Loucy (cell line): ENCODE results near the gene WFDC2.

ENCODE experiments used
- H2AFZ ChIP-seq: fragments of 200-600 bp; sonication (generic); 2 replicates; pipeline ENCODE4 v1.6.0; 2016; ENCODE audit warnings: antibody characterized with exemption, mild to moderate bottlenecking, low read length, moderate library complexity
- H3F3A ChIP-seq: fragments of 200-600 bp; 2 replicates; pipeline ENCODE4 v1.6.0; 2016; ENCODE audit warnings: antibody characterized with exemption, low read depth, mild to moderate bottlenecking
- H3K27me3 ChIP-seq: fragments of 200-600 bp; sonication (generic); 2 replicates; pipeline ENCODE4 v1.6.1; 2014; ENCODE audit warnings: low read length, mild to moderate bottlenecking; ENCODE audit not compliant: insufficient read depth, poor library complexity, severe bottlenecking
- H3K36me3 ChIP-seq: fragments of 200-600 bp; sonication (generic); 2 replicates; pipeline ENCODE4 v1.6.1; 2016; ENCODE audit warnings: low read length; ENCODE audit not compliant: insufficient read depth
- H3K4me1 ChIP-seq: fragments of 200-600 bp; sonication (generic); 2 replicates; pipeline ENCODE4 v1.5.1; 2014; ENCODE audit warnings: low read length, mild to moderate bottlenecking; ENCODE audit not compliant: insufficient read depth, poor library complexity, severe bottlenecking
- H3K4me2 ChIP-seq: fragments of 200-600 bp; sonication (generic); 2 replicates; pipeline ENCODE4 v1.6.0; 2014; ENCODE audit warnings: antibody characterized with exemption, low read length, low read depth, mild to moderate bottlenecking; ENCODE audit not compliant: poor library complexity, severe bottlenecking
- H3K4me3 ChIP-seq: fragments of 200-600 bp; sonication (generic); 2 replicates; pipeline ENCODE4 v1.5.1; 2014; ENCODE audit warnings: low read length, mild to moderate bottlenecking, mixed read lengths; ENCODE audit not compliant: poor library complexity, severe bottlenecking
- H3K79me2 ChIP-seq: fragments of 200-600 bp; sonication (generic); 2 replicates; pipeline ENCODE4 v1.6.1; 2014; ENCODE audit warnings: low read length; ENCODE audit not compliant: insufficient read depth
- H3K9ac ChIP-seq: fragments of 200-600 bp; sonication (generic); 2 replicates; pipeline ENCODE4 v1.6.0; 2014; ENCODE audit warnings: mild to moderate bottlenecking, low read depth, low read length, moderate library complexity; ENCODE audit not compliant: poor library complexity, severe bottlenecking
- H3K9me2 ChIP-seq: fragments of 200-600 bp; sonication (generic); replicated peaks from 2 replicates; pipeline ENCODE4 v1.6.1; 2016; ENCODE audit warnings: low read depth, low read length, mixed read lengths
- H3K9me3 ChIP-seq: fragments of 200-600 bp; sonication (generic); 2 replicates; pipeline ENCODE4 v1.6.1; 2014; ENCODE audit warnings: mild to moderate bottlenecking, antibody characterized with exemption, low read length, low read depth; ENCODE audit not compliant: insufficient read depth
- H4K20me1 ChIP-seq: fragments of 200-600 bp; sonication (generic); 2 replicates; pipeline ENCODE4 v1.6.0; 2014; ENCODE audit warnings: antibody characterized with exemption, low read length, mild to moderate bottlenecking; ENCODE audit not compliant: insufficient read depth, poor library complexity, severe bottlenecking
- EZH2phosphoT487 ChIP-seq: fragments of 200-600 bp; IDR thresholded peaks from 2 replicates; pipeline ENCODE4 v1.6.1; 2018; ENCODE audit warnings: antibody characterized with exemption, mild to moderate bottlenecking, moderate library complexity, borderline replicate concordance
- TF ChIP-seq, protein P1 (sequence below): fragments of 200-600 bp; sonication (generic); conservative IDR thresholded peaks from 2 replicates; pipeline ENCODE4 v1.5.1; 2014; ENCODE audit warnings: mild to moderate bottlenecking, antibody characterized with exemption, low read length

WFDC2 gene

DNA sequence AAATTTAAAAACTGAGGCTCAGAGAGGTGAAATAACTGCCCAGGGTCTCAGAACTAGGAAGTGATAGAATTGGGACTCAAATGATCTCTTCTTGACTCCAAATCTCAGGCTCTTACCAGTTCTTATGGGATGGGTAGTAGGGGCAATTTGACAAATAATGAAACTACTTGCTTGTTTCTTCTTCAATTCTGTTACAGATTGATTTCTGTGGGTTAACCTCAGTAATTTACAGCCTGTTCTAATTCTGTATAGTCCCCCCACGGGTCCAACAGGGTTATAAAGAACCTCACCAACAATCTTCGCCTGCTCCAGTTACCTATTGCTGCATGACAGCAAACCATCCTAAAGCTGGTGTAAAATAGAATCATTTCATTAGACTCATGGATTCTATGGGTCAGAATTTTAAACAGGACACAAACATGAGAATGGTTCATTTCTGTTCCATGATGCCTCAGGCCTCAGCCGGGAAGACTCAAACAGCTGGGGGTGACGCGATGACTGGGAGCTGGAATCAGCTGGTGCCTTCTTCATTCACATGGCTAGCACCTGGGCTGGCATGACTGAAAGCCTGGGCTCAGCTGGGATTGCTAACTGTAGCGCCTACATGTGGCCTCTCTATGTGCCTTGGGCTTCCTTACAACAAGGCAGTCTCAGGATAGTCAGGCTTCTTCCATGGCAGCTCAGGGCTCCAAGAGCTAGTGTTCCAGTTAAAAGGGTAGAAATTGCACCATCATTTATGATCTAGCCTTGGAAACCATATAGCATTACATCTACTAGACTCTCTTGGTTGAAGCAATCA is 6.6 kb upstream of the WFDC2 start:
- Histone ChIP-seq H3K27me3 (no peaks in the 10 kb centered on the region), H3K9me2 (no peaks in the 10 kb centered on the region), H3K36me3 (no peaks in the 10 kb centered on the region), H2AFZ (no peak overlapping the region), H3K9ac (no peak overlapping the region), H3K9me3 (no peaks in the 10 kb centered on the region), H3K4me2 (no peak overlapping the region), H4K20me1 (no peaks in the 10 kb centered on the region), H3K4me3 (no peak overlapping the region), H3F3A (no peaks in the 10 kb centered on the region), H3K79me2 (no peaks in the 10 kb centered on the region), H3K4me1 (no peaks in the 10 kb centered on the region)
- no peak for TF ChIP-seq EZH2phosphoT487
- TF ChIP-seq, protein P1, sequence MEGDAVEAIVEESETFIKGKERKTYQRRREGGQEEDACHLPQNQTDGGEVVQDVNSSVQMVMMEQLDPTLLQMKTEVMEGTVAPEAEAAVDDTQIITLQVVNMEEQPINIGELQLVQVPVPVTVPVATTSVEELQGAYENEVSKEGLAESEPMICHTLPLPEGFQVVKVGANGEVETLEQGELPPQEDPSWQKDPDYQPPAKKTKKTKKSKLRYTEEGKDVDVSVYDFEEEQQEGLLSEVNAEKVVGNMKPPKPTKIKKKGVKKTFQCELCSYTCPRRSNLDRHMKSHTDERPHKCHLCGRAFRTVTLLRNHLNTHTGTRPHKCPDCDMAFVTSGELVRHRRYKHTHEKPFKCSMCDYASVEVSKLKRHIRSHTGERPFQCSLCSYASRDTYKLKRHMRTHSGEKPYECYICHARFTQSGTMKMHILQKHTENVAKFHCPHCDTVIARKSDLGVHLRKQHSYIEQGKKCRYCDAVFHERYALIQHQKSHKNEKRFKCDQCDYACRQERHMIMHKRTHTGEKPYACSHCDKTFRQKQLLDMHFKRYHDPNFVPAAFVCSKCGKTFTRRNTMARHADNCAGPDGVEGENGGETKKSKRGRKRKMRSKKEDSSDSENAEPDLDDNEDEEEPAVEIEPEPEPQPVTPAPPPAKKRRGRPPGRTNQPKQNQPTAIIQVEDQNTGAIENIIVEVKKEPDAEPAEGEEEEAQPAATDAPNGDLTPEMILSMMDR: no peak

DNA sequence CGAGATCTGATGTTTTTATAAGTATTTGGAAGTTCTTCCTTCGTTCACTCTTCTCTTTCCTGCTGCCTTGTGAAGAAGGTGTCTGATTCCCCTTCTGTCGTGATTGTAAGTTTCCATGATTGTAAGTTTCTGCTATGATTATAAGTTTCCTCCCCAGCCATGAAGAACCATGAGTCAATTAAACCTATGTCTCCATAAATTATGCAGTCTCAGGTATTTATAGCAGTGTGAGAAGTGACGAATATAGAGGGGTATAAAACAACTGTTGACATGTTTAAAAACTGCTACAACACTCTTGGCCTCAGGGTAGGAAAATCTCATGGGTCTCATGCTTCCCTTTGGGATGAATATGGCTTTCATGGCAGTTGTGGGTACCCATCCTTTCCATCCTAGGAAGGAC is 5.8 kb upstream of the WFDC2 start:
- no peaks in the 10 kb centered on the region for H3K9me3 ChIP-seq
- no peaks in the 10 kb centered on the region for H3K4me1 ChIP-seq
- TF ChIP-seq, protein P1: no peak
- no peak for TF ChIP-seq EZH2phosphoT487
- no peak overlapping the region for H2AFZ ChIP-seq
- H3K4me2 ChIP-seq: no peak overlapping the region
- no peak overlapping the region for H3K4me3 ChIP-seq
- no peaks in the 10 kb centered on the region for H3F3A ChIP-seq
- no peak overlapping the region for H3K9ac ChIP-seq
- no peaks in the 10 kb centered on the region for H3K79me2 ChIP-seq
- H3K36me3 ChIP-seq: no peaks in the 10 kb centered on the region
- no peaks in the 10 kb centered on the region for H3K27me3 ChIP-seq
- no peaks in the 10 kb centered on the region for H3K9me2 ChIP-seq
- no peaks in the 10 kb centered on the region for H4K20me1 ChIP-seq

DNA sequence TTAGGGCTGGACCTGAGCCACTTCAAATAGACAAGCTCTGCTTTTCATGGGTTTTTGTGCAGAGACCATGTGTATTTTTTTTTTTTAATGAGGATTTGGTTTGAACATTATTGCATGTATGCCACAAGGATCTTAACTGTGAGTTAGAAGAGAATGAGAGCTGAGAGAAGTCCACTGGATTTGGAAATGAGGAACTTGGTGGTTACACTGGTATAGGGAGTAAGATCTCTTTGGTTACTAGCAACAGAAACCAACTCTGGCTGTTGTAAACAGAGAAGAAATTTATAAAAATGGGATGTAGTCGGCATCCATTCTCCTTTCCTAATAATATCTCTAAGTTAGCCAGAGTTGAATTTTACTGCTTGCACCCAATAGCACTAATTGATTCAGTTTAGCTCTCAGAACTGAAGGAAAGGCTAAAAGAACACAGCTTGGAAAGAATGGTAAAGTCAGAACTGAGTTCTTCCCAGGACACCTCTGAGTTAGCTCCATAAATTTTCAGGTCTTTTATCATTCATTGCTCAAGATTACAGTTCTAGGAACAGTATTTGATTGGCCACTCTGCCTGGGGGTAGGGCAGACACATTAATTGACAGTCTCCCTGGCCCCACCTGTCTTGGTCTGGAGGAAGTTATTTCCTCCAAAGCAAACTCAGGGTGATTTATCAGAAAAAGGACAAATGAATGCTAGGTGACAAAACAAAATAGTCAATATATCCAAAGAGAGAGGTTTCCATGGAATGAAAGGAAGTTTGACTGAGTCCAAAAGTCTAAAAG is 3.9 kb upstream of the WFDC2 start:
- Histone ChIP-seq H3K4me3 (no peak overlapping the region), H3K4me1 (no peaks in the 10 kb centered on the region), H3K79me2 (no peaks in the 10 kb centered on the region), H3K27me3 (no peaks in the 10 kb centered on the region), H3K9me2 (no peaks in the 10 kb centered on the region), H3K4me2 (no peak overlapping the region), H4K20me1 (no peaks in the 10 kb centered on the region), H2AFZ (no peak overlapping the region), H3K9ac (no peak overlapping the region), H3K36me3 (no peaks in the 10 kb centered on the region), H3F3A (no peaks in the 10 kb centered on the region), H3K9me3 (no peaks in the 10 kb centered on the region)
- TF ChIP-seq, protein P1: no peak
- TF ChIP-seq EZH2phosphoT487: no peak
